GM13977 (cell line): ENCODE results near the gene FBH1.

Experiments
- DNase-seq: peaks from one replicate; pipeline ENCODE4 v3.0.0; 2012; ENCODE audit warnings: low spot score
- CTCF ChIP-seq: IDR thresholded peaks from 2 replicates; pipeline ENCODE4 v1.5.1; 2012; ENCODE audit warnings: mild to moderate bottlenecking, control low read depth; ENCODE audit not compliant: insufficient read depth; ENCODE audit errors: extremely low read depth, missing control alignments
- in situ Hi-C: fragments of 300-500 bp; cut with MboI; formaldehyde crosslinking; loops from one replicate; pipeline ENCODE4 v1.12.0; 2022; ENCODE audit warnings: low sequenced_read_pairs, low pct_unique_long_range_greater_than_20kb, mixed read lengths, inconsistent platforms; ENCODE audit not compliant: unreplicated experiment

Gene FBH1

GRCh38 chr10:5970066-5970465 lies 80.0 kb downstream of the FBH1 start:
- in situ Hi-C loops = no loop called here
- no peak for DNase-seq
- TF ChIP-seq CTCF = no peak

GRCh38 chr10:5970527-5970926 lies 80.5 kb downstream of the FBH1 start:
- no peak for TF ChIP-seq CTCF
- in situ Hi-C loops = no loop called here
- DNase-seq = no peak

GRCh38 chr10:5971315-5971832 lies 81.3 kb downstream of the FBH1 start:
- TF ChIP-seq CTCF = no peak
- DNase-seq = peak; percentile 49
- in situ Hi-C loops = no loop called here

GRCh38 chr10:5971886-5972285 lies 81.8 kb downstream of the FBH1 start:
- in situ Hi-C loops = no loop called here
- no peak for TF ChIP-seq CTCF
- DNase-seq = no peak

GRCh38 chr10:5973069-5973468 lies 83.0 kb downstream of the FBH1 start:
- DNase-seq = no peak
- no peak for TF ChIP-seq CTCF
- in situ Hi-C loops = no loop called here

GRCh38 chr10:5975641-5976473 lies 85.8 kb downstream of the FBH1 start:
- in situ Hi-C loops = no loop called here
- DNase-seq = peak; percentile 90
- no peak for TF ChIP-seq CTCF
